Heart left ventricle (tissue), 16 donors: Measurements from ENCODE around the gene UBE4A. TPM values are rescaled to one million over a fixed set of nuclear protein-coding genes. Genes with fewer than 3 reads are reported as not detected.
A peak's percentile ranks its signal among the peaks of the same experiment; 100 is the strongest.

Experiments used
- ATAC-seq, 4 donors: fragments of 200-7000 bp; cut with Tn5 transposase; one replicate each; pipeline ENCODE4 v1.9.1; 2020 to 2022; ENCODE audit warnings: moderate library complexity in 4 of 4, mild to moderate bottlenecking in 3 of 4, moderate number of reproducible peaks in 1 of 4
- DNase-seq, 5 donors: peaks; one replicate each; pipeline ENCODE4 v3.0.0-alpha.2; 2020
- H3K27ac ChIP-seq, 12 donors: fragments of 200-600 bp; sonication (generic) in 4 of 12; one replicate each; pipeline versions ENCODE4 v1.5.0 to v1.8.0; 2016 to 2022; ENCODE audit warnings: mild to moderate bottlenecking in 2 of 12
- H3K27me3 ChIP-seq, 9 donors: fragments of 200-600 bp; sonication (generic) in 2 of 9; one replicate each; pipeline versions ENCODE4 v1.5.1 to v1.8.0; 2016 to 2022; ENCODE audit warnings: mild to moderate bottlenecking in 3 of 9
- H3K36me3 ChIP-seq, 9 donors: fragments of 200-600 bp; sonication (generic) in 2 of 9; one replicate each; pipeline versions ENCODE4 v1.5.0 to v1.8.0; 2018 to 2022; ENCODE audit warnings: mild to moderate bottlenecking in 2 of 9
- H3K4me1 ChIP-seq, 12 donors: fragments of 200-600 bp; sonication (generic) in 4 of 12; one replicate each; pipeline versions ENCODE4 v1.5.0 to v1.8.0; 2016 to 2022; ENCODE audit warnings: mild to moderate bottlenecking in 3 of 12
- H3K4me3 ChIP-seq, 12 donors: fragments of 200-600 bp; sonication (generic) in 4 of 12; one replicate each; pipeline versions ENCODE4 v1.5.0 to v1.8.0; 2017 to 2022; ENCODE audit warnings: mild to moderate bottlenecking in 9 of 12, moderate library complexity in 4 of 12
- H3K9me3 ChIP-seq, 12 donors: fragments of 200-600 bp; sonication (generic) in 4 of 12; one replicate each; pipeline versions ENCODE4 v1.5.0 to v1.8.0; 2016 to 2022; ENCODE audit warnings: mild to moderate bottlenecking in 1 of 12
- CTCF ChIP-seq, 12 donors: fragments of 200-600 bp; sonication (generic) in 4 of 12; IDR thresholded peaks; one replicate each; pipeline versions ENCODE4 v1.5.0 to v1.8.0; 2018 to 2022; ENCODE audit warnings: antibody characterized with exemption in 12 of 12, mild to moderate bottlenecking in 5 of 12
- POLR2A ChIP-seq, 2 donors: fragments of 450-650 bp; IDR thresholded peaks; one replicate each; pipeline ENCODE4 v1.6.1; 2017; ENCODE audit warnings: antibody characterized with exemption in 2 of 2, mild to moderate bottlenecking in 2 of 2, moderate library complexity in 2 of 2
- WGBS, 4 donors: extraction: QIAGEN DNeasy Blood & Tissue Kit in 2 of 4; methylation state at CpG; one replicate each; pipeline versions ENCODE4 v1.1.5 to v1.1.7; 2013 to 2018; 5-methylcytosine and 5-hydroxymethylcytosine counted together
- intact Hi-C, 10 donors: fragments of 100-400 bp; cut with DNase I; formaldehyde crosslinking; loops; one replicate each; pipeline versions ENCODE4 v1.11.1 to v1.14.2; 2022
- polyA plus RNA-seq, 2 donors: library from polyadenylated mRNA; stranded (reverse); fragments of 200-250 nt; gene quantifications; one replicate each; pipeline ENCODE4 v1.2.3, GENCODE V29; 2013
- total RNA-seq, 9 donors: library from RNA; depleted of rRNA in 2 of 9; stranded (reverse); fragments of >200 nt in 2 of 9; fragmentation: NEBNext Ultra II Directional in 3 of 9; extraction: Animal tissue kit (Norgen Biotek cat#: 25700) in 3 of 9; gene quantifications; one replicate each; pipeline versions ENCODE4 v1.1.0 to v1.2.4, GENCODE V29; 2016 to 2023
- donor health status: ischemic (EF 13 %, LVEDD 7.1; RV severe dilation, severe dysfunction).
- donor health status: healthy with polysubstance abuse.
- donor health status: DM: no; HTN: yes; CAD: no.
- donor health status: DM: no; HTN: no; CAD: no.
- donor health status: ischemic (EF 25% LVEDD 6.9; RV normal size, moderate dysfunction).
- donor health status: ischemic (EF 25% LVEDD 5.7; RV mildly dilated, moderate dysfunction).
- donor health status: healthy.
- donor health status: DM: yes; HTN: yes; CAD: no.
- donor health status: ischemic (EF 35%, LVEDD 5.7; RV mildly dilated, moderate dysfunction).
- donor health status: nonischemic (EF 11% LVEDD 7.7; RV severe dilation, severe dysfunction).
- donor health status: DM: yes; HTN: yes; CAD: no.
- donor health status: PGD.
- donor health status: ischemic (EF 29% LVEDD 5.4; RV normal size, mild dysfunction).
- donor health status: nonischemic (EF 23%, LVEDD 6.1; RV moderate dilation, normal function).

The UBE4A gene
- total and polyA plus RNA-seq, 11 donors, result 13.0 to 50.3 (median 39.7) TPM

- DNase-seq (no peak), ATAC-seq (no peak)
- TF ChIP-seq CTCF (IDR thresholded peaks at IDR 0.05) (no peak), POLR2A (IDR thresholded peaks at IDR 0.05) (no peak)
- H3K27ac ChIP-seq, result peak overlapping the region in 1 of 12 donors; percentile 87
- no peaks in the 10 kb centered on the region for H3K36me3 ChIP-seq
- H3K27me3 ChIP-seq, result peaks cover 0 to 14% (median 3%) of the 10 kb centered on the region in 9 donors
- intact Hi-C loops, result no loop called here
- WGBS, 4 donors, result 84 to 86% (median 85%) methylated on average over 4 of the region's 4 CpGs
- peaks cover 0 to 67% (median 12%) of the 10 kb centered on the region in 12 donors for H3K4me1 ChIP-seq
- no peak overlapping the region for H3K4me3 ChIP-seq
- no peaks in the 10 kb centered on the region for H3K9me3 ChIP-seq
Measured at GRCh38 chr11:118318124-118318523, 41.3 kb upstream of the UBE4A start.

DNA sequence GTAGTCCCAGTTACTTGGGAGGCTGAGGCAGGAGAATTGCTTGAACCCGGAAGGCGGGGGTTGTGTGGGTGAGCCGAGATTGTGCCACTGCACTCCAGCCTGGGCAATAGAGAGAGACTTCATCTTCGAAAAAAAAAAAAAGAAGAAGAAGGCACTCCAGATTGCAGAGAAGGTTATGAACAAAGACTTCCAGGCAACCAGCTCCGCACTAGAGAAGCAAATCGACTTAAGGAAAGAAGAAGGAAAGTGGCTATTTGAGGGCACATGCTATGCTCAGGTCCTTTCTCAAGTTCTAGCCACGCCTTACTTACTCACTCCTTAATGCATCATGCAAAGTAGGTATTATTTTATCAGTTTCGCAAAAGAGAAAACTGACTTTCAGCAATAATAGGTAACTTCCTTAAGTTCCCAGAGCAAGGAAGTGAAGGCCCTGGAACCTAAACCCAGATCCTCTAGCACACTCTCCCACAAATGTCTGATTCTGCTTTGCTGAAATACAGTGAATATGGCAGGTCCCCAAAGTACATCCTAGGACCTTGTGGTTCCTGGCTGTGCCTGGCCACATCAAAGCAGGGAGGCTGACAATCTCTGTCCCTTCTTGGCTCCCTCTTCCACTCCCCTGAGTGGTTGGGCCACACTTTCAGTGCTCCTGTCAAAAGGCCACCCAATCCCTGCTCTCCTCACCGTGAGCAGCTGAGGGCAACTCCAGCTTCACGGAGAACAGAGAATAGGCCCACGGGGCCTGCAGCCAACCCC is 40.6 kb upstream of the UBE4A start:
- peak overlapping the region in 1 of 12 donors; percentile 87 for H3K27ac ChIP-seq
- DNase-seq, result no peak
- no peak overlapping the region for H3K4me3 ChIP-seq
- WGBS, 4 donors, result 88 to 93% (median 92%) methylated on average over 11 of the region's 11 CpGs
- no peaks in the 10 kb centered on the region for H3K36me3 ChIP-seq
- TF ChIP-seq POLR2A (IDR thresholded peaks at IDR 0.05) (no peak), CTCF (IDR thresholded peaks at IDR 0.05) (no peak)
- no peaks in the 10 kb centered on the region for H3K9me3 ChIP-seq
- intact Hi-C loops, result no loop called here
- ATAC-seq, result no peak
- peaks cover 0 to 11% (median 0%) of the 10 kb centered on the region in 9 donors for H3K27me3 ChIP-seq
- H3K4me1 ChIP-seq, result peaks cover 0 to 67% (median 12%) of the 10 kb centered on the region in 12 donors

GRCh38 chr11:118319337-118319707 is 40.1 kb upstream of the UBE4A start:
- TF ChIP-seq CTCF (IDR thresholded peaks at IDR 0.05) (no peak), POLR2A (IDR thresholded peaks at IDR 0.05) (no peak)
- Histone ChIP-seq H3K36me3 (no peaks in the 10 kb centered on the region), H3K4me1 (peaks cover 0 to 67% (median 12%) of the 10 kb centered on the region in 12 donors), H3K27ac (peak overlapping the region in 1 of 12 donors; percentile 87), H3K27me3 (peaks cover 0 to 8% (median 0%) of the 10 kb centered on the region in 9 donors), H3K4me3 (no peak overlapping the region), H3K9me3 (no peaks in the 10 kb centered on the region)
- 45 to 66% (median 56%) methylated on average over 1 of the region's 1 CpG for WGBS, 4 donors
- ATAC-seq, result peak in 1 of 4 donors; percentile 35
- intact Hi-C loops, result no loop called here
- no peak for DNase-seq

GRCh38 chr11:118320515-118320914 is 38.9 kb upstream of the UBE4A start:
- Histone ChIP-seq H3K4me3 (no peak overlapping the region), H3K9me3 (no peaks in the 10 kb centered on the region), H3K27me3 (peaks cover 0 to 4% (median 0%) of the 10 kb centered on the region in 9 donors), H3K27ac (no peak overlapping the region), H3K36me3 (no peaks in the 10 kb centered on the region), H3K4me1 (peaks cover 0 to 61% (median 7%) of the 10 kb centered on the region in 12 donors)
- 89 to 96% (median 92%) methylated on average over 3 of the region's 3 CpGs for WGBS, 4 donors
- TF ChIP-seq POLR2A (IDR thresholded peaks at IDR 0.05) (no peak), CTCF (IDR thresholded peaks at IDR 0.05) (no peak)
- no peak for ATAC-seq
- no peak for DNase-seq
- intact Hi-C loops, result no loop called here
